H1 (cell line): ENCODE results near the gene SH3BP5. TPM values are rescaled to one million over a fixed set of nuclear protein-coding genes. Genes with fewer than 3 reads are reported as not detected.

ENCODE experiments used
- CHD7 ChIP-seq: fragments of 300-600 bp; sonication (generic); IDR thresholded peaks from 2 replicates; pipeline ENCODE4 v1.7.1; 2012; ENCODE audit warnings: low read length, moderate library complexity, mild to moderate bottlenecking, inconsistent platforms; ENCODE audit not compliant: insufficient replicate concordance
- HDAC6 ChIP-seq: IDR thresholded peaks from one replicate; pipeline ENCODE4 v1.7.1; 2012; ENCODE audit warnings: low read depth, mild to moderate bottlenecking, inconsistent platforms, low read length, moderate library complexity
- SAP30 ChIP-seq: fragments of 300-600 bp; sonication (generic); IDR thresholded peaks from 2 replicates; pipeline ENCODE4 v1.7.1; 2012; ENCODE audit warnings: low read length, moderate library complexity, mild to moderate bottlenecking, inconsistent platforms; ENCODE audit not compliant: insufficient read depth, insufficient replicate concordance
- polyA plus RNA-seq, 7 experiments: library from polyadenylated mRNA; depleted of rRNA in 3 of 7; stranded (reverse) in 5 of 7; unstranded in 2 of 7; fragments of >200 nt in 5 of 7; fragments of 200-250 nt in 2 of 7; gene quantifications; 1 replicate in 5 of 7; 2 replicates in 1 of 7; 4 replicates in 1 of 7; pipeline versions ENCODE4 v1.2.1 to v1.2.3, GENCODE V29; 2011 to 2013; ENCODE audit warnings: missing spikeins in 2 of 7, mixed read lengths in 2 of 7
- total RNA-seq: library from RNA; stranded (reverse); fragmentation: NEBNext Ultra II Directional; extraction: Animal tissue kit (Norgen Biotek cat#: 25700); gene quantifications from 2 replicates; pipeline ENCODE4 v1.2.1, GENCODE V29; 2021

Gene SH3BP5
- total and polyA plus RNA-seq, 2 of the 8 experiments (the other 6 are each of a cell fraction or from before 2014, with no cell fraction given): 7.1 to 9.7 TPM

GRCh38 chr3:15220661-15221060 lies 111.7 kb downstream of the SH3BP5 start (continued):
- TF ChIP-seq CHD7 (no peak), SAP30 (no peak), HDAC6 (no peak)
- TF ChIP-seq, all 59 proteins: peak for 0
